Stimulated activated CD4-positive, alpha-beta T cell treated with anti-CD3 and anti-CD28 coated beads, Interleukin-2, amount 100 ng/mL, for 48 hours (primary cell): ENCODE measurements around the gene COG1.
A peak's percentile ranks its signal among the peaks of the same experiment; 100 is the strongest.

Source experiments
- DNase-seq, 2 donors: peaks; one replicate each; pipeline ENCODE4 v3.0.0-alpha.2; 2020

COG1 gene

DNA sequence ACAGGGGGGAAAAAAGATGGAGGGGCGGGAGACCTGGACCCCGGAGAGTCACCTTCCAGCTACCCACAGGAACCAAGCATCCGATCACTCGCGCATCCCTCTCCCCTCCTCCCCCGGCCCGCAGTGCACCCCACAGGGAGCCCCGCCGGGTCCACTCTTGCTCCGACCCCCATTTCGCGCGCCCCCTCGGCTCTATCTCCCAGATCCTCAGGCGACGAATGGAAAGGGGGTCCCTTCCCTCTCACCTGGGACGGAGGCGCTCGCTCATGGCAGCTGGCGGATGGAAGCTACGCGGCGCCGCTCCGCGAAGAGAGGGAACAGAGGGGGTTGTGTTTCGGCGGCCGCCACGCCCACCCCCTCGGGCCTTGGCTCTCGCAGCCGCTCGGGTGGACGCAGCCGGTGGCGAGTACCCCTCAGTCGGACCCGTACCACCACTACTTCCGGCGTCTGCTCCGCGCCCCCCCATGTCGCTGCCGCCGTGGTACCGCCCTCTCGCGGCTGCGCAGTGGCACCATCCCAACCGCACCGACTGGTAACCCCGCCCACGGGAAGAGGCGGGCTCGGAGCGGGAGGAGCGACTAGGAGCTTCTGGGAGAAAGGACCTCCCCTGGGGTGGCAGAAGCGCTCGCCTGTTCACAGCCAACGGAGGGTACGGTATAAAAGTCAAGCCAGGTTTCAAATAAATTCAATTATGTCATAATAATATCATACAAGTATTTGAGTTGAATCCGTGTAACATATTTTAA, 39.2 kb downstream of the COG1 start:
- DNase-seq, result peak; percentile 95 to 97

GRCh38 chr17:73232587-73233373, 39.9 kb downstream of the COG1 start:
- DNase-seq, result peak in 1 of 2 donors; percentile 17

DNA sequence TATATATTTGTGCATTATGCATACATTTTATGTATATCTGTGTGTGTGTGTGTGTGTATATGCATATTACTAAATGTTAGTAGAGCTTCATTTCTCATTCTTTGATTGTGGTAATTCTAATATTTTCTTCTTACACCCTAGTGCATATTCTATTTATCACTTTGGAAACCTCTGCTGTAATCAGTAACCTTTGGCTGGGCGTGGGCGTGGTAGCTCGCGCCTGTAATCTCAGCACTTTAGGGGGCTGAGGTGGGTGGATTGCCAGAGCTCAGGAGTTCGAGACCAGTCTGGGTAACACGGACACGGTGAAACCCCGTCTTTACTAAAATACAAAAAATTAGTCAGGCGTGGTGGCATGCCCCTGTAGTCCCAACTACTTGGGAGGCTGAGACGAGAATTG, 41.9 kb downstream of the COG1 start:
- no peak for DNase-seq

- DNase-seq, result no peak
Observed at GRCh38 chr17:73237714-73238113, 44.9 kb downstream of the COG1 start.

DNA sequence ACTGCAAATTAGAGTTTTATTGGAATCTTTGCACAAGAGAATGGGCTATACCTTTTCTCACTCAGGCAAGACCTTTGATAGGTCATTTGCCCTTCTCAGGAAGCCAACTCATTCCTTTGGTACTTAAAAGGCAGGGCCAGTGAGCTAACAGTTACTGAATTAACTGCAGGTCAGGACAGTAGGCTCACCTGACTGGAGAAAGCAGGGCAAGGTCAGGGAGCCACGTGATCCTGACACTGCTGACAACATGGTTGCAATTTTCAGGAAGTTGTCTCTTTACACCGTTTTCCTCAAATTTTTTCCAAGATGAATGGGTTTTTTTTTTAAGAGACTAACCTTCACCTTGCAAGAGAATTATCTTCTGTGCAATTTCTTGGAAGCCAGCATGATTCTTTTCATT, 47.7 kb downstream of the COG1 start:
- DNase-seq, result no peak

DNA sequence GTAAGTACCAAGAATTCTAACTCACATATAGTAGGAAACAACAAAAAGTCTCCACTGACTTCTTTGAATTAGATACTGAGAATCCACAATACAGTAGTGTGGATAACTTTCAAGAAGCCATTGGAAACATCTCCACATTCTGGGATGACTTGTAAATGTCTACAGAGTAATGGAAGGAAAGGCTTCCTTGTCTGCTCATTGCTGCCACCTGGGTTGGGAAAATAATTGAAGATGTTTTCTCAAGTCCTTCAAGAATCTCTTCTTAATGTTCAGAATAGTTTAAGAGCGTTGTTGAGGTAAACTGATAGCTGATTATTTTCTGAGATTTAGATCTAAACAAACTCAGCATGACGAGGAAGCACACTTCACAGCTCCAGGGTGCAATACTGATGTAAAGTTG, 54.9 kb downstream of the COG1 start:
- DNase-seq, result no peak

DNA sequence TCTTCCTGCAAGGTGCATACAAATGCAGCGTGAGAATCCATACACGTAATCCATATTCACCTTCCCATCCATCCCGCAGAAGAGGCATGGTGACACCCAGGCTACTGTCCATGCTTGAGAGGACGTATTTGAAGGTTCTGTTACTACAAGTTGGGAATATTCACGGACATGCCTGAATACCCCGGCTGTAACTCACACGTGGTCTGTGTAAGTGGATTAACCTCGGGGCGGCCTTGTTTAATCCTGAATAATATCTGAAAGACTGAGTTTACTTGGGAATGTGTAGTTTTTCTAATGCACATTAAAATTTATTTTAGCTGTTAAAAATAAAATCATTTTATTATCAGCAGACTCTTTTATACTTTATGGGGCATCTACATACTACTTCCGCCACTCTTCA, 55.7 kb downstream of the COG1 start:
- no peak for DNase-seq

DNA sequence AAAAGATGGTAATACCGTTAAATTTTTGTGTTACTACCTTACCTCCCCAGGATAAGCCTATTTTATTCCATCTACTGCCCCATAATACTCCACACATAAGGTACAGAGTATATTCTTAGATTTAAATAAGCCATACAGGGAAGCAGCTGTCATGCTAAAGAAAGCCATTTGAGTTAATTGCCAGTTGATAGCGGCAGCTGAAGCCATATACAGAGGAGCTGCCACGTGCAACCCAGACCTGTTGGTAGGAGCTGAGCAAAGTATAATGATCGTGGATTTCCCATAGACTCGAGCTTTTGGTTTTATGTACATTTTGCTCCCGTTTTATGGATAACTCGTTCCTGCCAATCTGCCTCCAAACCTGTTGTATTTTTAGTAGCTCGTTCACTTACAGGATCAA, 56.8 kb downstream of the COG1 start:
- no peak for DNase-seq

DNA sequence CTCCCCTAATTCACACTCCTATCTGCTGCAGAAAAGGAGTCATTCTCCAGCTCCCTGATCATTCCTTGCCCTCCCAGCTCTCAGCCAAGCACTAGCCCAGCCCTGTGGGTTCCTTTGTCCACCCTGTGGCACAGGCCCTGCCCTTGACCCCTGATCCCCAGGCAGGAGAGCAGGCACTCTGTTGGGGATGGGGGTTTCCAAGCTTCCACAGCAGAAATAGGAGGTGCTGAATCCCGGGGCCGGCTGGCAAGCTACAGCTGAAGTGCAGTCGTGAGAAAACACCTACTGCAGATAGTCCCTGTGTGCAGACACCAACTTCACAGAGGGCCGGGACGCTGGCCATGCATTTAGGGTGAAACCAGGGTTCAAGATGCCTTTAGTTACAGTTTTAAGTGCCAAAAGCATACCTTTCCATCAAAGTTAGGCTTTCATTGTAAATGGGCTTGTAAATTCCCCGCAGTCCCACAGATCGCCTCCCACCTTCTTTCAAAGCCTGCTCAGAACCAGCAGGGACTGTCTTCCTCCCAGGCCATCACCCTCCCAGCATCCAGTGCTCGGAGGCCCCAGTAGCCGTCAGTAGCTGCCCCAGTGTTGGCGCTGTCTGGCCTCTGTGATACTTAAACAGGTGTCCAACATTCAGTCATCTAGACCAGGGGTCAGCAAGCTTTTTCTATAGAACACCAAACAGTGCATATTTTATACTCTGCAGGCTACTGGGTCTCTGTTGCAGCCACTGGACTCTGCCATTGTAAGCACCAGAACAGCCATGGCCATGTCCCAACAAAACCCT, 58.2 kb downstream of the COG1 start:
- no peak for DNase-seq

GRCh38 chr17:73251871-73252270, 59.0 kb downstream of the COG1 start:
- DNase-seq, result no peak

DNA sequence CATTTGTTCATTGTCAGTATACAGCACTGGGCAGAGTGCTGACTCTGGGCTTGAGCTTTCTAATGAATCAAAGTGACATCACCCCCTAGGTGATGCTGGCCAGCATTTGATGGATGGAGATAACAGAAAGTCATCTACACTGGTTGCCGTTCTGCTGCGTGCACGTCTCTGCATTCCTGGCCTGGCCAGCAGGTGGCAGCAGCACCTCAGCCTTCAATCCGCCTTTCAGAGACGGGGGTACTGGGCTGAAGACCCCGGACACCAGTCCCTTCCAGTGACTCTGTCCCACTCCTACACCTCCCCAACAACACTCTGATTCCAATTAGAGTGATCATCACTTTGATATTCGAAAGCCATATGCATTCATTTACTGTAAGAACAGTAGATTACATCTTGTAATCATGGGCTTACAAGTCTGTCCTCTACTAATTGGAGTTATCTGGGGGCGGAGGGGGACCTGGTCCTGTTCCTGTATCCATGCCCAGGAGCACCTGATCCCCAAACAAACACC, 62.9 kb downstream of the COG1 start:
- DNase-seq, result peak; percentile 45 to 61

DNA sequence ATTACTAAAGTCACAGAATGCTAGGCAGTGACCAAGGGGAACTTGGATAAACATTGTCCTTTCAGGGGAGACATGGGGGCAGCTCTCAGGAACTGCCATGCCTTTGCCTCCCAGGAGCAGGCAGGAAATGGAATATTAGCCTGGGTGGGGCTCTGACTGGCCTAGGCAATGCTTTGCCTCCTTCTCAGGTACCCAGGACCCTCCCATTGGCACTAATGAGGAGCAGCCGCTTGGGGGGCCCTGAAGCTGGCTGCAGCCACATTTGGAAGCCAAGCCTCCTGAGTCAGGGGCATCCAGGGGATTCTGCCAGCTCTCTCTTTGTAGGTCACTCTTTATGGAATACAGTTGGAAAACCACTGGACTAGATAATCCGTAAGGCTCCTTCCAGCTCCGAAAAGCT, 63.4 kb downstream of the COG1 start:
- DNase-seq, result no peak

GRCh38 chr17:73257516-73257915, 64.7 kb downstream of the COG1 start:
- DNase-seq, result no peak
